Fibroblast of skin of left biceps (primary cell): ENCODE results near the gene NSUN7.
"Not testable (repeated sequence)": the region's sequence is repeated elsewhere in the genome, so short reads cannot be mapped to it uniquely, and the experiment has no call there.

Source experiments
- DNase-seq, 2 experiments: peaks; one replicate each; pipeline ENCODE4 v3.0.0-alpha.2; 2013; ENCODE audit warnings: low read depth in 2 of 2

The NSUN7 gene, protein sequence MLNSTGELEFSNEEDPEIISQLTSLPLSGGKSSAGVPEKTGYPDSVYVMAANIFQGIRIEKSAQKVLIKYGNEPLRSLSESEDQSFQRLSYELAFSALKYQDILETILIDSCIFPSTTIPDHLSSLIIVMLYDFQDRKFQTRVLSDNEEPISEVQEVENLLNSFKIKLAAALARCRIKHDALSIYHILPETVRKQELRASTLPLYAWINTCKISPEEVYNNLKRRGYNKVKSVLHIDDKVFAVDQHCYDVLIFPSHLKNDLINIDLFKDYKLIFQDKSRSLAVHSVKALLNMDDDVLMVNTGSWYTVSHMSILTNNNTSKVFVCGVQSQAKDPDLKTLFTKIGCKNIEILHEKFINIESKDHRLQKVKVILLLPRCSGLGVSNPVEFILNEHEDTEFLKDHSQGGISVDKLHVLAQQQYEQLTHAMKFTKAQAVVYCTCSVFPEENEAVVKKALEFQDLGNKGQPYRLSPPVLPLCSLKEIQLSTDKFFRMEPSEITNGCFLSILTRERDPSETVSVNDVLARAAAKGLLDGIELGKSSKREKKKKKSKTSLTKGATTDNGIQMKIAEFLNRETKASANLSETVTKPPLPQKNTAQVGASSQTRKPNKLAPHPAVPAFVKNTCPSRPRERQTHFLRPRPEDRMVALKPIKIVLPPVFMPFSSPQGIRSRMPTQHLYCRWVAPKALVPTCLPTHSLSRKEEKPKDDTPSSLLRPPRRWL

DNA sequence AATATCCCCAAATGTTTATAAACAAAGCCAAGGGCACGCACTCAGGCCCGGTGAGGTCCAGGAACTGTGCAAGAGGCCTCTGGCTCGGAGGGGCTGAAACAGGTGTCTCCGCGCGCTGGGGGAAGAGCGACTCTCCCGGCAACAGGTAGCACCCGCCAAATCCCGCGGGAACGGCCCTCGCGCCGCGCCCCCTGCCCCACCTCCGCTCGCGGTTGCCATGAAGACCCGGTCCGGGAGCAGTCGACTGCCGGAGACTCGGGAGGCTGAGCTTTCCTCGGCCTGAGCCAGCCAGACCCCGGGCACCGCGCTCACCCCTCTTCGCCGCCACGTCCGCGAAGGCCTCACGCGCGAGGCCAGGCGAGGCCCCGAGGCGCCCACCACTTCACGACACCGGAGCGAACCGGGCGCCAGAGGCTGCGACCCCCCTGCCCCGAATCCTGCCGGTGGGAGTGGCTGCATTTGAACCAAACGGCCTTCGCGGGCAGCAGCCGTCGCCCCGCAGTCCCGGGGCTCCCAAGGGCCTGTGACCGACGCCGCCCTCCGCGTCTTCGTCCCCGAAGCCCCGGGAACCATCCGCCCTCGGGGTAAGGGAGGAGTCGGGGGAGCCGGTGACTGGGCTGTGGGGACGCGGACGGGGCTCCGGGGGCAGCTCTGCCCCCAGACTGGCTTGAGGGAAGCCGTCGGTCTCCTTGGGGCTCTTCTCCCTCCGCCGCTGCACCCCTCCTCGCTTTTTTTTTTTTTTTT is at the start of gene NSUN7:
Gene NSUN7 (plus strand): TSS at position 239 of the 744 bp plus-strand sequence. CDS start 739 bp downstream, outside the sequence.
- no peak for DNase-seq

DNA sequence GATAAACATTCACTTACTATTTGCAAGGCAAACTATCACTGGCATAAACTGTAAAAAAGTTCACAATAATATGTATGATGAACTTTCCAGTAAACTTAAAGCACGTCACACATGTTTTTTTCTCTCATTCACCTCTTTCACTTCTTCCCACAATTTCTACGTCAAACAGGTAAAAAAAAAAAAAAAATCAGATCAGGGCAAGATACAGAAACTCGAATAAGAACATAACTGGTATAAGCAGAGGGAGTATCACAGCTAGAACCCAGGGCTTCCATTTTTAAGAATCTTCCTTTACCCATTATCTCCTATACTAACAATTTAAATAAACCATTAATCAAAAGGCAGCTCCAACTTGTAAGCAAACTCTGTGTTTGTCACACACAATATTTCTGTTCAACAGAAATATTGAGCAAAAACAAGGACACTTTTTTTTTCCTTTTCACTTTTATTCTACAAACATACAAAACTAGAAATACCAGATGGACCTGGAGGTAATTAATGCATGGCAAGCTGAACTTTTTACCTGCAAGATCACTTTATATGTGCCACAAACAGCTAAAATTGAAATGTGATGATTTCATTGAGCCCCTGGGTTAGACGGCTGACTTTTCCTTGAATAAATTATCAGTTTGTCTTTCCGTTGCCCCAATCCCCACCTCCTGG is 47.5 kb upstream of the NSUN7 start:
- no peak for DNase-seq

DNA sequence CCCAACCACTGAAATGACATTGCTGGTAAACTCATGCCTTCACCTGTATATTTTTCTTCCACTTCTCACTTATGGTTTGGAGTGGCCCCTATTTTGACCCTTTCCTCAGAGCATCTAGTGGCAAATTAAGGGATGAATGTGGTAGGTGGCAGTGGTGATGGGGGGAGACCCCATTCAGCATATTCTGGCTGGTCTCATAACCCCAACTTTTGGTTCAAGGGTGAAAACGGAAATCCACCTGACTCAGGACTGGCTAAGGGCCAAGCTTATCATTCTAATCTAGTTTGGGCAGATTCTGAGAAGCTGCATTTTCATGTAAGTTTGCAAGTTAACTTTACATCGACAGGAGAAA is 47.0 kb upstream of the NSUN7 start:
- DNase-seq, result no peak

- no peak for DNase-seq
Observed at GRCh38 chr4:40704073-40704472, 45.7 kb upstream of the NSUN7 start.

DNA sequence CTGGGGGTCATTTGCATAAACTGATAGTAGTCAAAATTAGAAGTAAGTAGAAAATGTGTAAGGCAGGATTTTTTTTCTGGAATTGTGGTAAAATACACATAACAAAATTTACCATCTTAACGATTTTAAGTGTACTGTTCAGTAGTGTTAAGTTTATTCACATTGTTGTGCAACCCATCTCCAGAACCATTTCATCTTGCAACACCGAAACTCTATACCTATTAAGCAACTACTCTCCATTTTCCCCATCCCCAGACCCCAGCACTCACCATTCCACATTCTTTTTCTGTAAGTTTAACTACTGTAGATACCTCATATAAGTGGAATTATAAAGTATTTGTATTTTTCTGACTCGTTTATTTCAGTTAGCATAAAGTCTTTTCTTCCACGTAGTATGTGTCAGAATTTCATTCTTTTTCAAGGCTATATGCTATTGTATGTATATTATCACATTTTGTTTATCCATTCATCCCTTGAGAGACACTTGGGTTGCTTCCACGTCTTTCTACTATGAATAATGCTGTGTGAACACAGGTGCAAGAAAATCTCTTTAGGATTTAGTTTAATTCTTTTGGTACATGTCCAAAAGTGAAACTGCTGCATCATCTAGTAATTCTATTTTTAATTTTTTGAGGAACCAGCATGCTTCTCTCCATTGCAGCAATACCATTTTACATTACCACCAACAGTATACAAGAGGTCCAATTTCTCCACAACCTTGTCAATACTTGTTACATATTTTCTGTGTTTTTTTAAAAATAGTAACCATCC is 39.1 kb upstream of the NSUN7 start:
- no peak for DNase-seq

DNA sequence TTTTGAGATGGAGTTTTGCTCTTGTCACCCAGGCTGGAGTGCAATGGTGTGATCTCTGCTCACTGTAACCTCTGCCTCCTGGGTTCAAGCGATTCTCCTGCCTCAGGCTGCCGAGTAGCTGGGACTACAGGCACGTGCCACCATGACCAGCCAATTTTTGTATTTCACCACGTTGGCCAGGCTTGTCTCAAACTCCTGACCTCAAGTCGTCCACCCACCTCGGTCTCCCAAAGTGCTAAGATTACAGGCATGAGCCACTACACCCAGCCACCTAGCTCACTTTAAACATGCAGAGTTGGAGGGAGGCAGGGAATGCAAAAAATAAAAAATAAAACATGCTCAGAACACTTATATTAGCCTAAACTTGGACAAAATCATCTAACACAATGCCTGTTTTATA is 36.8 kb upstream of the NSUN7 start:
- not testable (repeated sequence) for DNase-seq

GRCh38 chr4:40713798-40714197 is 36.0 kb upstream of the NSUN7 start:
- no peak for DNase-seq

GRCh38 chr4:40718586-40718985 is 31.2 kb upstream of the NSUN7 start:
- no peak for DNase-seq

DNA sequence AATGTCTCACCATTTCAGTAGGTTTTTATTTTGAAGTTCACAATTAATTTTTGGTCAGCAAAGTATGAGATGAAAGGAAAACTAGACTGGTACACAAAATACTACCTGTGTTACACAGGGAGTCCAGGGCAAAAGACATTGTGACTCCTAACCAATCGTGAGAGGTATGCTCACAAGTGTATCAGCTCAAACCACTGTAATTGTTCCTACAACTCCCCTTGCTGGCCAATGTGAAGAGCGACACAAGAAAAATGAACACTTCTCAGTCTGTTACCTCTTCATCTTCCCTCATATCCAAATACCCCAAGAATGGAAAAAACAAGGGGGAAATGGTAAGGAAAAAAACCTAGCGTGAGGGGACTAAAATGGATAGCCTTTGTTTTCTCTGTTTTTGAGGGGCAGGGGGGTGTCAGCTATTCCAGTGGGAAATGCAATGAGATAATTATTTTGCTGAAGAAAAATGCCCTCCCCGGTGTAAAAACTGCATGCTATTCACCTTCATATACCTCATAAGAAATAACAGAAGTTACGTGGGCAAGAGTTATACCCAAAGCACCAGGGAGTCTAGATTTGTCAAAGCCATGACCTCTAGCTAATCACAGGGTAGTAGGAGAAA is 30.6 kb upstream of the NSUN7 start:
- peak; percentile 24 to 30 for DNase-seq

- DNase-seq, result no peak
Observed at GRCh38 chr4:40720351-40720750, 29.4 kb upstream of the NSUN7 start.

GRCh38 chr4:40720916-40721315 is 28.8 kb upstream of the NSUN7 start:
- no peak for DNase-seq

- DNase-seq, result no peak
Observed at GRCh38 chr4:40721730-40722171, 28.0 kb upstream of the NSUN7 start.

DNA sequence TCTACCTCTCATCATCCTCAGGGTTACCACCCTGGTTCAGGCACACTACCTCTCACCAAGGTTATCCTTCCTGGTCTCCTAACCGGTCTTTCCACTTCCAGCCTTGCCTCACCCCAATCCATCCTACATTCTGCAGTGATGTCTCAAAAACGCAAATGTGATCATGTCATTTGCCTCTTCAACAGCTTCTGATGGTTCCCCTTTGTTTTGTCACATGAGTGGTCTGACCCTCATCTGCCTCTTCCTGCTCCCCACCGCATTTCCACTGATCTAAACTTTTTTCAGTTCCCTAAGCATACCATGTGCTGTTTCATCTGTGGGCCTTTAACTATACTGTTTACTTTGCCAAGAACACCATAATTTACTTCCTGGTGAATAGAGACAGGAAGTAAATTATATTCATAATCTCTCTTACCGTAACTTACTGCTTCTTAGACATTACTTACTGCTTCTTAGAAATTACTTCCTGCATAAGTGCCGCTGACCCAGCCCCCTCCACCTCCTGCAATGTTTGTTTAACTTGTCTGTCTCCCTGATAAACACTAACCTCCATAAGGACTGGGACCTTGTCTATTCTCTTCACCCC is 27.1 kb upstream of the NSUN7 start:
- no peak for DNase-seq

- DNase-seq, result no peak
Observed at GRCh38 chr4:40723728-40724127, 26.0 kb upstream of the NSUN7 start.

DNA sequence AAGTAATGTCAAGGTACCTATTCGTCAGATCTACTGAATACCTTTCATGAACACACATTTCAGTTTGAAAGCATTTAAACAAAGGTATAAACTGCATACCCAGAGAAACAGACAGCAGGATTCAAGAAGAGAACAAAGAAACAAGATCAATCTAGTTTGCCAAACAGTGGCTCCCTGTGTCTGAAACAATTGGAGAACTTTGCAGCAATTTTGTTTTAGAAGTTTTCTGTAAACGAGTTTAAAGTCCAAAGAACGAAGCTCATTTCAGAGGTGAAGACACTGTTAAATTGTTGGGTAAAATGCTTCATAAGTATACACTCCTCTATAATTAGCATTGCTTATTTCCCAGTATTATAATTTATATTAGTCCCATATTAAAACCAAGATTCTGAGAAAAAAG is 21.4 kb upstream of the NSUN7 start:
- no peak for DNase-seq

DNA sequence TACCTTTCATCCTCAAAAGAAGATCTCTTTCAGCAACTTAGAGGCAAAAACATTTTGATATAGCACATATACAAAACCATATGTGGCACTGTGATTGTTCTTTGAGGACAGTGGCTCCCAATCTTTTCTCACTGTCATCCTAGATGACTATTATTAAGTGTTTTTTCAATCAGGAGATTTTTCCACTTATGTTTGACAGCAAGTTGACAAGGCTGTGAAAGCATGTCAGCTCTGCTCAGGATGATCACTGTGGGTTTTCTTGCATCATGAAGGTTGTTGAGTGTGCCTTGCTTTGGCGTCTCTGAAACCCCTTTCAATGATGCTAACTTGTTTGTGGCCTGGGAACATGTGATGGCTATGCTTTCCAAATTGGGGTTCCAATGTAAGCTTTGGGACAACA is 20.2 kb upstream of the NSUN7 start:
- no peak for DNase-seq

- no peak for DNase-seq
Observed at GRCh38 chr4:40730091-40730679, 19.6 kb upstream of the NSUN7 start.

DNA sequence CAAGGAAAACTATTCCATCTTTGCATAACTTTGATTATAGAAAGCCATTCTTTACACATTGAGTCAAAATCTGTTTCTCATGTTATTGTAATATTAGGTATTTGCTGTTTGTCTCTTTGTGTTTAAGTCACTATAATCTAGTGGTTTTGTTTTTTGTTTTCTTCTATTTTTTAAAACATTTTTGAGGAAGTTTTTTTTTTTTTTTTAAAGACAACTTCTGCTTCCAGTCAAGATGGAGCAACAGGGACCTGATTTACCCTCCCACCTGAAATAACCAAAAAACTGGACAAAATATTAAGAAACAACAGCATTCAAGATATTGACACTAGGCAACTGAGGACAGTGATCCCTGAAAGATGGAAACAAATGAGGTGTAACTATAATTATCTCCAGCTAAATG is 18.4 kb upstream of the NSUN7 start:
- DNase-seq, result no peak

GRCh38 chr4:40731792-40732245 is 17.9 kb upstream of the NSUN7 start:
- DNase-seq, result no peak

GRCh38 chr4:40733752-40734151 is 16.0 kb upstream of the NSUN7 start:
- no peak for DNase-seq
